Activated naive CD4-positive, alpha-beta T cell treated with anti-CD3 and anti-CD28 coated beads for 36 hours (primary cell): ENCODE results near the gene SNX9. TPM values are rescaled to one million over a fixed set of nuclear protein-coding genes. Genes with fewer than 3 reads are reported as not detected.
A peak's percentile ranks its signal among the peaks of the same experiment; 100 is the strongest.
"Not testable (repeated sequence)": the region's sequence is repeated elsewhere in the genome, so short reads cannot be mapped to it uniquely, and the experiment has no call there.

ENCODE experiments used
- CTCF ChIA-PET: fragments of 350-600 bp; sonication (Branson Sonifier 250); formaldehyde crosslinking; loops from one replicate; lab custom pipeline; 2021; ENCODE audit warnings: antibody characterized with exemption; lab: Charles Lee
- DNase-seq: peaks from one replicate; pipeline ENCODE4 v3.0.0-alpha.2; 2020
- H3K27ac Mint-ChIP-seq: one replicate; pipeline ENCODE4 v1.8.0; 2021; ENCODE audit warnings: mild to moderate bottlenecking, mixed read lengths
- H3K27me3 Mint-ChIP-seq: one replicate; pipeline ENCODE4 v1.8.0; 2021; ENCODE audit warnings: low read depth, mixed read lengths
- H3K36me3 Mint-ChIP-seq: one replicate; pipeline ENCODE4 v1.8.0; 2021; ENCODE audit warnings: low read depth, mixed read lengths
- H3K4me1 Mint-ChIP-seq: one replicate; pipeline ENCODE4 v1.8.0; 2021; ENCODE audit warnings: low read depth, mixed read lengths
- H3K4me3 Mint-ChIP-seq: one replicate; pipeline ENCODE4 v1.8.0; 2021; ENCODE audit warnings: mild to moderate bottlenecking, moderate library complexity, mixed read lengths
- H3K9me3 Mint-ChIP-seq: one replicate; pipeline ENCODE4 v1.8.0; 2021; ENCODE audit warnings: mixed read lengths
- intact Hi-C: fragments of 100-400 bp; cut with micrococcal nuclease; formaldehyde crosslinking; loops from one replicate; pipeline ENCODE4 v1.15.1; 2023
- total RNA-seq, 2 experiments: library from RNA; stranded (reverse); gene quantifications; one replicate each; pipeline ENCODE4 v1.2.3, GENCODE V29; 2021

SNX9 gene
- total RNA-seq, 2 experiments from 2014 or later: 34.3 to 34.6 TPM

GRCh38 chr6:157839606-157840005 lies 16.6 kb downstream of the SNX9 start:
- Mint-ChIP-seq H3K27me3 (no peaks in the 10 kb centered on the region), H3K9me3 (peaks cover 6% of the 10 kb centered on the region), H3K36me3 (peaks cover 17% of the 10 kb centered on the region), H3K4me3 (no peak overlapping the region), H3K27ac (no peak overlapping the region), H3K4me1 (peaks cover 83% of the 10 kb centered on the region)
- intact Hi-C loops: no loop called here
- no peak for DNase-seq
- CTCF ChIA-PET: interaction anchor here (1.3 to 1.5 kb wide), 3 partner anchors 11 to 83 kb away, joined by 3 to 5 read pairs (median 3); no protein-coding TSS in a partner anchor

- DNase-seq: no peak
- H3K36me3 Mint-ChIP-seq: peaks cover 18% of the 10 kb centered on the region
- intact Hi-C loops: no loop called here
- H3K27me3 Mint-ChIP-seq: no peaks in the 10 kb centered on the region
- CTCF ChIA-PET: interaction anchor here (0.7 to 1.5 kb wide), 3 partner anchors 52 to 1183 kb away, joined by 3 read pairs; no protein-coding TSS in a partner anchor
- peaks cover 6% of the 10 kb centered on the region for H3K9me3 Mint-ChIP-seq
- H3K4me3 Mint-ChIP-seq: no peak overlapping the region
- H3K27ac Mint-ChIP-seq: no peak overlapping the region
- H3K4me1 Mint-ChIP-seq: peaks cover 83% of the 10 kb centered on the region
Measured at GRCh38 chr6:157840261-157840660, 17.2 kb downstream of the SNX9 start.

- no peaks in the 10 kb centered on the region for H3K27me3 Mint-ChIP-seq
- peaks cover 83% of the 10 kb centered on the region for H3K4me1 Mint-ChIP-seq
- peaks cover 14% of the 10 kb centered on the region for H3K36me3 Mint-ChIP-seq
- intact Hi-C loops: no loop called here
- DNase-seq: no peak
- no peak overlapping the region for H3K4me3 Mint-ChIP-seq
- peaks cover 2% of the 10 kb centered on the region for H3K9me3 Mint-ChIP-seq
- CTCF ChIA-PET: interaction anchor here (0.7 to 1.5 kb wide), 2 partner anchors 52 to 1182 kb away, joined by 3 read pairs; no protein-coding TSS in a partner anchor
- H3K27ac Mint-ChIP-seq: no peak overlapping the region
Measured at GRCh38 chr6:157840776-157841175, 17.7 kb downstream of the SNX9 start.

GRCh38 chr6:157841211-157841840 lies 18.3 kb downstream of the SNX9 start:
- Mint-ChIP-seq H3K9me3 (no peaks in the 10 kb centered on the region), H3K4me3 (no peak overlapping the region), H3K27me3 (no peaks in the 10 kb centered on the region), H3K4me1 (peaks cover 84% of the 10 kb centered on the region), H3K36me3 (peaks cover 8% of the 10 kb centered on the region), H3K27ac (peak overlapping the region; percentile 59)
- intact Hi-C loops: no loop called here
- peak; percentile 36 for DNase-seq
- CTCF ChIA-PET: no interaction called here

GRCh38 chr6:157842212-157842611 lies 19.2 kb downstream of the SNX9 start:
- Mint-ChIP-seq H3K27ac (no peak overlapping the region), H3K4me1 (peaks cover 83% of the 10 kb centered on the region), H3K27me3 (no peaks in the 10 kb centered on the region), H3K9me3 (peaks cover 3% of the 10 kb centered on the region), H3K36me3 (peaks cover 6% of the 10 kb centered on the region), H3K4me3 (no peak overlapping the region)
- no peak for DNase-seq
- intact Hi-C loops: no loop called here
- CTCF ChIA-PET: interaction anchor here (1.9 kb wide), 1 partner anchor 31 kb away, joined by 9 read pairs; no protein-coding TSS in a partner anchor

- not testable (repeated sequence) for H3K27me3 Mint-ChIP-seq, H3K4me3 Mint-ChIP-seq, H3K9me3 Mint-ChIP-seq, H3K36me3 Mint-ChIP-seq
- Mint-ChIP-seq H3K4me1 (peaks cover 91% of the 10 kb centered on the region), H3K27ac (peak overlapping the region; percentile 31)
- CTCF ChIA-PET: interaction anchor here (0.7 to 2.0 kb wide), 2 partner anchors 84 to 103 kb away, joined by 5 to 7 read pairs; no protein-coding TSS in a partner anchor
- peak; percentile 51 for DNase-seq
- intact Hi-C loops: loop anchor here (2.0 kb wide), 1 partner anchor 41 kb away; no protein-coding TSS in a partner anchor
Measured at GRCh38 chr6:157844196-157844595, 21.1 kb downstream of the SNX9 start.

- Mint-ChIP-seq H3K36me3 (peaks cover 19% of the 10 kb centered on the region), H3K27me3 (no peaks in the 10 kb centered on the region), H3K4me3 (peak overlapping the region; percentile 25), H3K9me3 (peaks cover 5% of the 10 kb centered on the region), H3K4me1 (peaks cover 89% of the 10 kb centered on the region), H3K27ac (peak overlapping the region; percentile 78)
- intact Hi-C loops: loop anchor here (1.0 to 2.0 kb wide), 6 partner anchors 8 to 81 kb away; no protein-coding TSS in a partner anchor
- CTCF ChIA-PET: interaction anchor here (1.1 to 2.2 kb wide), 8 partner anchors 11 to 89 kb away, joined by 3 to 9 read pairs (median 5); no protein-coding TSS in a partner anchor
- DNase-seq: no peak
Measured at GRCh38 chr6:157845493-157846259, 22.6 kb downstream of the SNX9 start.

- peaks cover 74% of the 10 kb centered on the region for H3K4me1 Mint-ChIP-seq
- no peak for DNase-seq
- peak overlapping the region; percentile 48 for H3K27ac Mint-ChIP-seq
- peaks cover 16% of the 10 kb centered on the region for H3K9me3 Mint-ChIP-seq
- intact Hi-C loops: no loop called here
- no peak overlapping the region for H3K4me3 Mint-ChIP-seq
- no peaks in the 10 kb centered on the region for H3K27me3 Mint-ChIP-seq
- peaks cover 26% of the 10 kb centered on the region for H3K36me3 Mint-ChIP-seq
- CTCF ChIA-PET: interaction anchor here (1.7 to 2.2 kb wide), 2 partner anchors 26 to 91 kb away, joined by 4 to 9 read pairs; no protein-coding TSS in a partner anchor
Measured at GRCh38 chr6:157847846-157848245, 24.8 kb downstream of the SNX9 start.

- Mint-ChIP-seq H3K4me1 (peaks cover 77% of the 10 kb centered on the region), H3K27ac (peak overlapping the region; percentile 20), H3K36me3 (peaks cover 31% of the 10 kb centered on the region), H3K9me3 (peaks cover 23% of the 10 kb centered on the region), H3K27me3 (no peaks in the 10 kb centered on the region), H3K4me3 (no peak overlapping the region)
- intact Hi-C loops: no loop called here
- CTCF ChIA-PET: interaction anchor here (0.6 to 1.7 kb wide), 2 partner anchors 25 to 92 kb away, joined by 3 to 4 read pairs; no protein-coding TSS in a partner anchor
- no peak for DNase-seq
Measured at GRCh38 chr6:157848693-157849092, 25.6 kb downstream of the SNX9 start.

GRCh38 chr6:157849288-157850017 lies 26.4 kb downstream of the SNX9 start:
- peaks cover 76% of the 10 kb centered on the region for H3K4me1 Mint-ChIP-seq
- H3K27ac Mint-ChIP-seq: peak overlapping the region; percentile 54
- H3K4me3 Mint-ChIP-seq: peak overlapping the region; percentile 51
- peak; percentile 55 for DNase-seq
- H3K9me3 Mint-ChIP-seq: peaks cover 29% of the 10 kb centered on the region
- H3K36me3 Mint-ChIP-seq: peaks cover 28% of the 10 kb centered on the region
- intact Hi-C loops: no loop called here
- H3K27me3 Mint-ChIP-seq: no peaks in the 10 kb centered on the region
- CTCF ChIA-PET: interaction anchor here (0.6 to 1.7 kb wide), 2 partner anchors 24 to 93 kb away, joined by 3 to 4 read pairs; no protein-coding TSS in a partner anchor

GRCh38 chr6:157850030-157850429 lies 27.0 kb downstream of the SNX9 start:
- Mint-ChIP-seq H3K27ac (peak overlapping the region; percentile 54), H3K9me3 (peaks cover 30% of the 10 kb centered on the region), H3K36me3 (peaks cover 31% of the 10 kb centered on the region), H3K4me3 (peak overlapping the region; percentile 51), H3K4me1 (peaks cover 77% of the 10 kb centered on the region), H3K27me3 (no peaks in the 10 kb centered on the region)
- DNase-seq: no peak
- CTCF ChIA-PET: interaction anchor here (3.5 kb wide), 1 partner anchor 23 kb away, joined by 9 read pairs; no protein-coding TSS in a partner anchor
- intact Hi-C loops: no loop called here
